ENCODE results near the gene HMGA1. TPM values are rescaled to one million over a fixed set of nuclear protein-coding genes. Genes with fewer than 3 reads are reported as not detected.

HMGA1 gene
- polyA plus RNA-seq, 1 donor = 208 TPM

- no peak overlapping the region for H3K27ac ChIP-seq (ENCODE audit: low read length)
- no peak for DNase-seq
- no peaks in the 10 kb centered on the region for H3K36me3 ChIP-seq (ENCODE audit: control insufficient read depth, insufficient read depth, low read length)
- 60% methylated on average over 2 of the region's 5 CpGs for WGBS (ENCODE audit: insufficient coverage, low lambda C conversion rate)
- H3K9me3 ChIP-seq (ENCODE audit: control insufficient read depth, low read depth, low read length) = no peaks in the 10 kb centered on the region
- peaks cover 5% of the 10 kb centered on the region for H3K4me1 ChIP-seq (ENCODE audit: control insufficient read depth, insufficient read depth, low read length)
- H3K4me3 ChIP-seq (ENCODE audit: low read length) = no peak overlapping the region
- H3K27me3 ChIP-seq (ENCODE audit: control insufficient read depth, insufficient read depth, low read length) = peaks cover 7% of the 10 kb centered on the region
Observed at GRCh38 chr6:34200340-34200971, 36.2 kb upstream of the HMGA1 start.

- DNase-seq = no peak
- no CpG with 5 or more reads among the region's 4 CpGs for WGBS (ENCODE audit: insufficient coverage, low lambda C conversion rate)
- H3K27ac ChIP-seq (ENCODE audit: low read length) = no peak overlapping the region
Observed at GRCh38 chr6:34201455-34202107, 35.1 kb upstream of the HMGA1 start.

GRCh38 chr6:34202329-34203201 lies 34.1 kb upstream of the HMGA1 start:
- Histone ChIP-seq H3K4me3 (ENCODE audit: low read length) (no peak overlapping the region), H3K36me3 (ENCODE audit: control insufficient read depth, insufficient read depth, low read length) (no peaks in the 10 kb centered on the region), H3K9me3 (ENCODE audit: control insufficient read depth, low read depth, low read length) (no peaks in the 10 kb centered on the region), H3K4me1 (ENCODE audit: control insufficient read depth, insufficient read depth, low read length) (no peaks in the 10 kb centered on the region), H3K27me3 (ENCODE audit: control insufficient read depth, insufficient read depth, low read length) (no peaks in the 10 kb centered on the region), H3K27ac (ENCODE audit: low read length) (no peak overlapping the region)
- DNase-seq = no peak
- no CpG with 5 or more reads among the region's 20 CpGs for WGBS (ENCODE audit: insufficient coverage, low lambda C conversion rate)

More at GRCh38 chr6:34201455-34202107, 35.1 kb upstream of the HMGA1 start:
- H3K4me3 ChIP-seq (ENCODE audit: low read length) = no peak overlapping the region
- no peaks in the 10 kb centered on the region for H3K27me3 ChIP-seq (ENCODE audit: control insufficient read depth, insufficient read depth, low read length)
- peaks cover 3% of the 10 kb centered on the region for H3K4me1 ChIP-seq (ENCODE audit: control insufficient read depth, insufficient read depth, low read length)
- no peaks in the 10 kb centered on the region for H3K36me3 ChIP-seq (ENCODE audit: control insufficient read depth, insufficient read depth, low read length)
- H3K9me3 ChIP-seq (ENCODE audit: control insufficient read depth, low read depth, low read length) = no peaks in the 10 kb centered on the region

GRCh38 chr6:34204693-34205092 lies 32.0 kb upstream of the HMGA1 start:
- Histone ChIP-seq H3K4me1 (ENCODE audit: control insufficient read depth, insufficient read depth, low read length) (no peaks in the 10 kb centered on the region), H3K9me3 (ENCODE audit: control insufficient read depth, low read depth, low read length) (no peaks in the 10 kb centered on the region), H3K27ac (ENCODE audit: low read length) (no peak overlapping the region), H3K27me3 (ENCODE audit: control insufficient read depth, insufficient read depth, low read length) (no peaks in the 10 kb centered on the region), H3K36me3 (ENCODE audit: control insufficient read depth, insufficient read depth, low read length) (no peaks in the 10 kb centered on the region), H3K4me3 (ENCODE audit: low read length) (no peak overlapping the region)
- WGBS (ENCODE audit: insufficient coverage, low lambda C conversion rate) = no CpG with 5 or more reads among the region's 4 CpGs
- DNase-seq = no peak

- H3K4me1 ChIP-seq (ENCODE audit: control insufficient read depth, insufficient read depth, low read length) = no peaks in the 10 kb centered on the region
- no peak overlapping the region for H3K27ac ChIP-seq (ENCODE audit: low read length)
- H3K27me3 ChIP-seq (ENCODE audit: control insufficient read depth, insufficient read depth, low read length) = no peaks in the 10 kb centered on the region
- no peaks in the 10 kb centered on the region for H3K36me3 ChIP-seq (ENCODE audit: control insufficient read depth, insufficient read depth, low read length)
- no CpG with 5 or more reads among the region's 3 CpGs for WGBS (ENCODE audit: insufficient coverage, low lambda C conversion rate)
- no peak for DNase-seq
- H3K9me3 ChIP-seq (ENCODE audit: control insufficient read depth, low read depth, low read length) = no peaks in the 10 kb centered on the region
- no peak overlapping the region for H3K4me3 ChIP-seq (ENCODE audit: low read length)
Observed at GRCh38 chr6:34205466-34205865, 31.2 kb upstream of the HMGA1 start.

- no peak for DNase-seq
- Histone ChIP-seq H3K27me3 (ENCODE audit: control insufficient read depth, insufficient read depth, low read length) (no peaks in the 10 kb centered on the region), H3K9me3 (ENCODE audit: control insufficient read depth, low read depth, low read length) (no peaks in the 10 kb centered on the region), H3K4me3 (ENCODE audit: low read length) (no peak overlapping the region), H3K36me3 (ENCODE audit: control insufficient read depth, insufficient read depth, low read length) (no peaks in the 10 kb centered on the region), H3K4me1 (ENCODE audit: control insufficient read depth, insufficient read depth, low read length) (no peaks in the 10 kb centered on the region), H3K27ac (ENCODE audit: low read length) (no peak overlapping the region)
- WGBS (ENCODE audit: insufficient coverage, low lambda C conversion rate) = no CpG with 5 or more reads among the region's 2 CpGs
Observed at GRCh38 chr6:34205916-34206315, 30.8 kb upstream of the HMGA1 start.

- WGBS (ENCODE audit: insufficient coverage, low lambda C conversion rate) = no CpG with 5 or more reads among the region's 7 CpGs
- Histone ChIP-seq H3K27ac (ENCODE audit: low read length) (no peak overlapping the region), H3K27me3 (ENCODE audit: control insufficient read depth, insufficient read depth, low read length) (no peaks in the 10 kb centered on the region), H3K4me1 (ENCODE audit: control insufficient read depth, insufficient read depth, low read length) (no peaks in the 10 kb centered on the region), H3K9me3 (ENCODE audit: control insufficient read depth, low read depth, low read length) (no peaks in the 10 kb centered on the region), H3K4me3 (ENCODE audit: low read length) (no peak overlapping the region), H3K36me3 (ENCODE audit: control insufficient read depth, insufficient read depth, low read length) (no peaks in the 10 kb centered on the region)
- no peak for DNase-seq
Observed at GRCh38 chr6:34206726-34207125, 29.9 kb upstream of the HMGA1 start.

- H3K27me3 ChIP-seq (ENCODE audit: control insufficient read depth, insufficient read depth, low read length) = no peaks in the 10 kb centered on the region
- H3K4me3 ChIP-seq (ENCODE audit: low read length) = no peak overlapping the region
- no peaks in the 10 kb centered on the region for H3K36me3 ChIP-seq (ENCODE audit: control insufficient read depth, insufficient read depth, low read length)
- no peaks in the 10 kb centered on the region for H3K4me1 ChIP-seq (ENCODE audit: control insufficient read depth, insufficient read depth, low read length)
- no peaks in the 10 kb centered on the region for H3K9me3 ChIP-seq (ENCODE audit: control insufficient read depth, low read depth, low read length)
- H3K27ac ChIP-seq (ENCODE audit: low read length) = no peak overlapping the region
- DNase-seq = no peak
- no CpG with 5 or more reads among the region's 4 CpGs for WGBS (ENCODE audit: insufficient coverage, low lambda C conversion rate)
Observed at GRCh38 chr6:34207695-34208443, 28.8 kb upstream of the HMGA1 start.

- Histone ChIP-seq H3K4me3 (ENCODE audit: low read length) (no peak overlapping the region), H3K27ac (ENCODE audit: low read length) (no peak overlapping the region), H3K9me3 (ENCODE audit: control insufficient read depth, low read depth, low read length) (no peaks in the 10 kb centered on the region), H3K4me1 (ENCODE audit: control insufficient read depth, insufficient read depth, low read length) (no peaks in the 10 kb centered on the region), H3K36me3 (ENCODE audit: control insufficient read depth, insufficient read depth, low read length) (no peaks in the 10 kb centered on the region), H3K27me3 (ENCODE audit: control insufficient read depth, insufficient read depth, low read length) (no peaks in the 10 kb centered on the region)
- DNase-seq = no peak
- no CpG with 5 or more reads among the region's 4 CpGs for WGBS (ENCODE audit: insufficient coverage, low lambda C conversion rate)
Observed at GRCh38 chr6:34213772-34214171, 22.9 kb upstream of the HMGA1 start.

- Histone ChIP-seq H3K4me3 (ENCODE audit: low read length) (no peak overlapping the region), H3K27ac (ENCODE audit: low read length) (no peak overlapping the region), H3K27me3 (ENCODE audit: control insufficient read depth, insufficient read depth, low read length) (no peaks in the 10 kb centered on the region), H3K9me3 (ENCODE audit: control insufficient read depth, low read depth, low read length) (no peaks in the 10 kb centered on the region), H3K4me1 (ENCODE audit: control insufficient read depth, insufficient read depth, low read length) (peaks cover 5% of the 10 kb centered on the region), H3K36me3 (ENCODE audit: control insufficient read depth, insufficient read depth, low read length) (no peaks in the 10 kb centered on the region)
- no peak for DNase-seq
- WGBS (ENCODE audit: insufficient coverage, low lambda C conversion rate) = 63% methylated on average over 2 of the region's 2 CpGs
Observed at GRCh38 chr6:34218691-34219090, 18.0 kb upstream of the HMGA1 start.
